Measurements from ENCODE around the gene ZNF425. TPM values are rescaled to one million over a fixed set of nuclear protein-coding genes. Genes with fewer than 3 reads are reported as not detected.

Gene ZNF425
- total and polyA plus RNA-seq, 9 of the 15 experiments (the other 6 are each of a cell fraction or from before 2014, with no cell fraction given), result 0.03 to 0.89 (median 0.54) TPM

- no peak for TF ChIP-seq ILK (tag; IDR thresholded peaks at IDR 0.05; ENCODE audit: borderline replicate concordance, low read depth)
- TF ChIP-seq, protein P1, sequence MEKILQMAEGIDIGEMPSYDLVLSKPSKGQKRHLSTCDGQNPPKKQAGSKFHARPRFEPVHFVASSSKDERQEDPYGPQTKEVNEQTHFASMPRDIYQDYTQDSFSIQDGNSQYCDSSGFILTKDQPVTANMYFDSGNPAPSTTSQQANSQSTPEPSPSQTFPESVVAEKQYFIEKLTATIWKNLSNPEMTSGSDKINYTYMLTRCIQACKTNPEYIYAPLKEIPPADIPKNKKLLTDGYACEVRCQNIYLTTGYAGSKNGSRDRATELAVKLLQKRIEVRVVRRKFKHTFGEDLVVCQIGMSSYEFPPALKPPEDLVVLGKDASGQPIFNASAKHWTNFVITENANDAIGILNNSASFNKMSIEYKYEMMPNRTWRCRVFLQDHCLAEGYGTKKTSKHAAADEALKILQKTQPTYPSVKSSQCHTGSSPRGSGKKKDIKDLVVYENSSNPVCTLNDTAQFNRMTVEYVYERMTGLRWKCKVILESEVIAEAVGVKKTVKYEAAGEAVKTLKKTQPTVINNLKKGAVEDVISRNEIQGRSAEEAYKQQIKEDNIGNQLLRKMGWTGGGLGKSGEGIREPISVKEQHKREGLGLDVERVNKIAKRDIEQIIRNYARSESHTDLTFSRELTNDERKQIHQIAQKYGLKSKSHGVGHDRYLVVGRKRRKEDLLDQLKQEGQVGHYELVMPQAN (IDR thresholded peaks at IDR 0.05; ENCODE audit: borderline replicate concordance), result peak; percentile 76; the same call in 1 of the 2 replicates
- TF ChIP-seq, protein P2, sequence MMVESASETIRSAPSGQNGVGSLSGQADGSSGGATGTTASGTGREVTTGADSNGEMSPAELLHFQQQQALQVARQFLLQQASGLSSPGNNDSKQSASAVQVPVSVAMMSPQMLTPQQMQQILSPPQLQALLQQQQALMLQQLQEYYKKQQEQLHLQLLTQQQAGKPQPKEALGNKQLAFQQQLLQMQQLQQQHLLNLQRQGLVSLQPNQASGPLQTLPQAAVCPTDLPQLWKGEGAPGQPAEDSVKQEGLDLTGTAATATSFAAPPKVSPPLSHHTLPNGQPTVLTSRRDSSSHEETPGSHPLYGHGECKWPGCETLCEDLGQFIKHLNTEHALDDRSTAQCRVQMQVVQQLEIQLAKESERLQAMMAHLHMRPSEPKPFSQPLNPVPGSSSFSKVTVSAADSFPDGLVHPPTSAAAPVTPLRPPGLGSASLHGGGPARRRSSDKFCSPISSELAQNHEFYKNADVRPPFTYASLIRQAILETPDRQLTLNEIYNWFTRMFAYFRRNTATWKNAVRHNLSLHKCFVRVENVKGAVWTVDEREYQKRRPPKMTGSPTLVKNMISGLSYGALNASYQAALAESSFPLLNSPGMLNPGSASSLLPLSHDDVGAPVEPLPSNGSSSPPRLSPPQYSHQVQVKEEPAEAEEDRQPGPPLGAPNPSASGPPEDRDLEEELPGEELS (CRISPR knock-in tag; IDR thresholded peaks at IDR 0.05; ENCODE audit: borderline replicate concordance), result no peak
- TF ChIP-seq NCOR1 (IDR thresholded peaks at IDR 0.05), result peak; percentile 47
- TF ChIP-seq KLF13 (tag; IDR thresholded peaks at IDR 0.05; ENCODE audit: borderline replicate concordance, low read depth), result no peak
- no peak for TF ChIP-seq STAT5B (CRISPR knock-in tag; IDR thresholded peaks at IDR 0.05)
- peak; percentile 82; the same call in 1 of the 2 replicates for TF ChIP-seq HLTF (IDR thresholded peaks at IDR 0.05)
- TF ChIP-seq ZC3H11A (IDR thresholded peaks at IDR 0.05; ENCODE audit: low read depth, low read length), result no peak
- TF ChIP-seq ZBTB1 (CRISPR knock-in tag; IDR thresholded peaks at IDR 0.05; ENCODE audit: borderline replicate concordance, low read depth), result peak; percentile 76; the same call in 1 of the 2 replicates
- no peak for TF ChIP-seq CGGBP1 (CRISPR knock-in tag; IDR thresholded peaks at IDR 0.05)
- TF ChIP-seq ZNF41 (CRISPR knock-in tag; conservative IDR thresholded peaks at IDR 0.05), result no peak
- TF ChIP-seq ZNF561 (CRISPR knock-in tag; conservative IDR thresholded peaks at IDR 0.05), result no peak
- no peak for TF ChIP-seq E2F4 (CRISPR knock-in tag; IDR thresholded peaks at IDR 0.05; ENCODE audit: low read depth)
- TF ChIP-seq FOXA3 (CRISPR knock-in tag; conservative IDR thresholded peaks at IDR 0.05 in 1 of 2, IDR thresholded peaks at IDR 0.05 in 1 of 2), result peak in 1 of 2 experiments; percentile 84; a peak in 1 of 4 replicates
- TF ChIP-seq BACH1 (tag; IDR thresholded peaks at IDR 0.05), result no peak
- TF ChIP-seq RFX7 (CRISPR knock-in tag; IDR thresholded peaks at IDR 0.05), result no peak
- no peak for TF ChIP-seq E4F1 (CRISPR knock-in tag; IDR thresholded peaks at IDR 0.05; ENCODE audit: borderline replicate concordance)
- TF ChIP-seq SAFB2 (IDR thresholded peaks at IDR 0.05; ENCODE audit: borderline replicate concordance, low read depth, low read length, severe bottlenecking), result no peak
- no peak for TF ChIP-seq MAFG (tag; conservative IDR thresholded peaks at IDR 0.05)
Measured at GRCh38 chr7:149090397-149091195, 35.5 kb downstream of the ZNF425 start, which contains the start of gene ZNF786 (continued).

Measured in K562 (cell line).